WERI-Rb-1 (cell line): ENCODE data around the gene CDH6.

Source experiments
- DNase-seq: peaks from one replicate; pipeline ENCODE4 v3.0.0-alpha.2; 2020
- H3K27ac ChIP-seq: fragments of 250-450 bp; sonication (Bioruptor Pico); 2 replicates; pipeline ENCODE4 v1.5.1; 2020; ENCODE audit warnings: mild to moderate bottlenecking, moderate library complexity
- H3K27me3 ChIP-seq: fragments of 250-450 bp; sonication (Bioruptor Pico); 2 replicates; pipeline ENCODE4 v1.5.1; 2021; ENCODE audit warnings: mild to moderate bottlenecking, low read depth, moderate library complexity; ENCODE audit not compliant: insufficient read depth, severe bottlenecking
- H3K36me3 ChIP-seq: fragments of 250-450 bp; sonication (Bioruptor Pico); 2 replicates; pipeline ENCODE4 v1.5.1; 2020; ENCODE audit warnings: mild to moderate bottlenecking, moderate library complexity
- H3K4me3 ChIP-seq: 2 replicates; pipeline ENCODE4 v1.5.1; 2011; ENCODE audit warnings: low read depth, mild to moderate bottlenecking, control low read depth, low read length
- H3K9me3 ChIP-seq: fragments of 250-450 bp; sonication (Bioruptor Pico); 2 replicates; pipeline ENCODE4 v1.5.1; 2021; ENCODE audit warnings: mild to moderate bottlenecking, moderate library complexity; ENCODE audit not compliant: severe bottlenecking
- CTCF ChIP-seq: IDR thresholded peaks from 2 replicates; pipeline ENCODE4 v1.5.1; 2011; ENCODE audit warnings: low read depth, mild to moderate bottlenecking, control low read depth, inconsistent platforms, low read length

The CDH6 gene

DNA sequence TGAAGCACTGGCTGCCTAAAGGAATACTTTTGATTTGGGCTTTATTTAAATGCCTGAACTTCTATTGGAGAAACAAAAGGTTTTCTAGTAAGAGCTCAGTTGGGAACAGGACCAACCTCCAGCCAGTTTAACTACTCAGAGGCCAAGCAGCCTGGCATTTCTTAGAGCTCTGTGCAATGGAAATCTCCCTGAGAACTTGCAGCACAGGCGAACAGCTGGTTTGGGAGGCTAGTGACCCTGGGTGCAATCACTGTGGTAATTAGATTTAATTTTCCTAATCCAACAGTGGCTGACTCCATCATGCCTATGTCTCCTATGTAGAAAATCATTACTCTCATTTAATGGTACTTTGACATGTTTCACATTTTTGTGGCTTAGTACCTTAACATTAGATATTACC, 1.0 kb upstream of the CDH6 start:
- H3K36me3 ChIP-seq: no peaks in the 10 kb centered on the region
- no peak overlapping the region for H3K4me3 ChIP-seq
- DNase-seq: peak; percentile 20
- H3K27ac ChIP-seq: no peak overlapping the region
- H3K27me3 ChIP-seq: peaks cover 26% of the 10 kb centered on the region
- H3K9me3 ChIP-seq: no peaks in the 10 kb centered on the region
- no peak for TF ChIP-seq CTCF

DNA sequence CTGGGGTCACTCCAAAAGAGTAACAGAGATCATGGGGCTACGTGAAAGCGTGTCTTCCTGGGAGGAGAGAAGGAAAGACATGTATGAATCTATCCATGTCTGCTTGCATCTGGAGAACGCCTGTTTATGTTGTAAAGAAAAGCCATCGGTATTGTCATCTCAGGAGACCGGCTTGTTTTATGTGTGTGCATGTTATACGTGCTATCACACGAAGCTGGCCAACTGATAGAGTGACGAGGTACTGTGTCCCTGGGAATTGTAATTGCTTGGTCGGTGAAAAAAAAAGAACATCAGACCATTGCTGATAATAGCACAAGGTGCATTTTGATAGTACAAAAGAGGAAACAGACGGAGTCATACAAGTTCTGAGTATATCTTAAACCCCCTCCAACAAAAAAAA, 370 bp upstream of the CDH6 start:
- peaks cover 26% of the 10 kb centered on the region for H3K27me3 ChIP-seq
- H3K4me3 ChIP-seq: no peak overlapping the region; the same call in 1 of the 2 replicates
- no peaks in the 10 kb centered on the region for H3K36me3 ChIP-seq
- H3K27ac ChIP-seq: no peak overlapping the region
- TF ChIP-seq CTCF: no peak
- no peaks in the 10 kb centered on the region for H3K9me3 ChIP-seq
- no peak for DNase-seq

DNA sequence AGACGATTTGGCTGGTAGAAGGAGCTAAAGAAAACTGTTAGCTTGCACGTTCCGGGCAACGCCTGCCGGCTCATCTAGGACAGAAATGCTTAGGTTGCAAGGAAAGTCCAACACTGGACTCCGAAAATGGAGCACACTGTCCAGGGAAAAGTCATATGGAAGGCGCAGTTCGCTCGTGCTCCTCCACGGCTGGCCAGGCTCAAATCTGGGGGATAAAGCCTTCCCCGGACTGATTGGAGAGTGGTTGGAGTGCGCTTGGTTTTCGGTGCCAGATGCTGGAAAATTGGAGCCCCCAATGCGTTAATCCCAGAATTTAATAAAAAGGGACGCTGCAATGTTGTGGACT, 955 bp downstream of the CDH6 start:
- Histone ChIP-seq H3K9me3 (no peaks in the 10 kb centered on the region), H3K36me3 (no peaks in the 10 kb centered on the region), H3K4me3 (peak overlapping the region; percentile 44), H3K27ac (no peak overlapping the region), H3K27me3 (peaks cover 26% of the 10 kb centered on the region)
- DNase-seq: peak; percentile 11
- TF ChIP-seq CTCF: no peak

- Histone ChIP-seq H3K36me3 (no peaks in the 10 kb centered on the region), H3K9me3 (no peaks in the 10 kb centered on the region), H3K27ac (no peak overlapping the region), H3K4me3 (no peak overlapping the region), H3K27me3 (peaks cover 26% of the 10 kb centered on the region)
- DNase-seq: no peak
- TF ChIP-seq CTCF: no peak
Observed at GRCh38 chr5:31194892-31195555, 1.5 kb downstream of the CDH6 start.

GRCh38 chr5:31196309-31196708, 2.8 kb downstream of the CDH6 start:
- DNase-seq: no peak
- no peaks in the 10 kb centered on the region for H3K36me3 ChIP-seq
- peak; percentile 24; the same call in 1 of the 2 replicates for TF ChIP-seq CTCF
- peaks cover 26% of the 10 kb centered on the region for H3K27me3 ChIP-seq
- H3K4me3 ChIP-seq: no peak overlapping the region
- H3K27ac ChIP-seq: no peak overlapping the region
- H3K9me3 ChIP-seq: no peaks in the 10 kb centered on the region

DNA sequence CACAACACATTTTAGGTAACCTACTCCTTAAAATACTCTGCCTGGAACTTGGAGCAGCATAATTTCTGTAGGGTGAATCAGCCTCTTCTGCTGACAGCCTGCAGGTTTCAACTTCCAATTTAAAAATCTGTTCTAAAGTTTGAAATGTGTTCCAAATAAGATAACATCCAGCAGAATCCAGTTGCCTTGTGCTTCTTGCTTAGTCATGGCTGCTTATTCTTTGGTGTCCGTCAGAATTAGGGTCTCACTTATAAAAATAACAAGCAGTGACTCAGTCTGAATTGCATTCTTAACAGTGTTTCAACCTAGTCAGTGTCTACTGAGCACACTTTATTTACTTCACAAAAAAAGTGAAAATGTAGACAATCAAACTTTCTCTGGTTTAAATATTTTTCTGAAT, 3.7 kb downstream of the CDH6 start:
- Histone ChIP-seq H3K27ac (no peak overlapping the region), H3K4me3 (no peak overlapping the region), H3K9me3 (no peaks in the 10 kb centered on the region), H3K27me3 (peaks cover 26% of the 10 kb centered on the region), H3K36me3 (no peaks in the 10 kb centered on the region)
- TF ChIP-seq CTCF: no peak
- no peak for DNase-seq
